GM18909 (cell line): ENCODE data around the gene CSPG4.
A peak's percentile ranks its signal among the peaks of the same experiment; 100 is the strongest.

Experiments
- ATAC-seq: cut with Tn5 transposase; IDR thresholded peaks from one replicate; pipeline ENCODE4 v1.9.1; 2021; ENCODE audit warnings: mild to moderate bottlenecking; ENCODE audit not compliant: unreplicated experiment, poor library complexity

Gene CSPG4

DNA sequence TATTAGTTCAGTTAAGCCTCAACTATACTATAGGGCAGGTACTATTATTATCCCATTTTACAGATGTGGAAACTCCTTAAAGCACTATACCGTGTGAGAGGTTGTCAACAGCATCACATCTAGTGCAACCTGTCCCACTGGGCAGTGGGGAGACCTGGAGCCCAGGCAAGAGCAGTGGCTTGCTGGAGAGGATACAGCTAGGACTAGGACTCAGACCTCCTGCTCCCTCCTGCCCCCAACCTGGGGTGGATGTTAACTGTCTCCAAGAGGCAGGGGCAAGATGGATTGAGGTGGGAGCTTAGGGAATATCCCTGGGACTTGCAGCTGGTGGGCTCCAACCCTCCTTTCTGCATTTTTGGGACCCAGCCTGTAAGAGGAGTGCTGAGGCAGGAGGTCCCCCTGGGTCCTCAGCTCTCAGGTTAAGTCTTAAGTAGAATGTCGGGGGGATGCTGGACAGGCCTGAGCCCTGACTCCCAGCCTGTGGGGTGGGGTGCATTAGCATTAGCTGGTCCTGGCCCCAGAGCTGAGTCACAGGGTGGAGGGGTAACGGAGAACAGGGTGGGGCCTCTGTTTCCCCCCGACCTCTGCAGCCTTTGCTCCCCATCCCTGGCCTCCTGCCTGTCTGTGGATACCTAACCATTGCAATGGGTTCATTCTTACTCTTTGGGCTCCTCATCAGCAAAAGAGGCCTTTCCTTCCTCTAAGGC is 58.3 kb downstream of the CSPG4 start:
- ATAC-seq: no peak

DNA sequence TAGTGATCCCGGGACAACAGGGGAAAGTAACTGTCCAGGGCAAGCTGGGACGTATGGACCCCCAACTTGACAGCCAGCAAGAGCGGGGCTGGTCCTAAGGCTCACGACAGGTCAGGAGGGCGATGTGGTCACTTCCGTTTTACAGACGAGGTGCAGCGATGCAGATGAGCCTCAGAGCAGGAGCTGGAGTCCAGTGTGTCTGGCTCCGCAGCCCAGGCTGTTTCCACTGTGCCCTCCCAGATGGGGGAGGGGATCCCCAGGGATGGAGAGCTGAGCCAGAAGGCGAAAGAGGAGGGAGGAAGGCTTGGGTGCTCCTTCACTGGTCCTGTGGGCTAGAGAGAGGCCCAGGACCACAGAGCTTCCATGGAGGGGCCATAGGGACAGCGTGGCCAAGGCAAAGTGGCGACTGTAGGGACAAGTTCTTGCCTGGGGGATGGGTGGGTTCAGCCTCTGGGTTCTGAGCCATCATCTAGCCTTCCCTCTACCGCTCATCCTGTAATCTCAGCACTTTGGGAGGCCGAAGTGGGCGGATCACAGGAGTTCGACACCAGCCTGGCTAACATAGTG is 59.2 kb downstream of the CSPG4 start:
- ATAC-seq: no peak

- ATAC-seq: no peak
Observed at GRCh38 chr15:75651810-75652543, 60.7 kb downstream of the CSPG4 start.

- no peak for ATAC-seq
Observed at GRCh38 chr15:75650908-75651809, 61.5 kb downstream of the CSPG4 start.

- ATAC-seq: no peak
Observed at GRCh38 chr15:75649848-75650247, 62.8 kb downstream of the CSPG4 start.

GRCh38 chr15:75649045-75649761 is 63.4 kb downstream of the CSPG4 start:
- ATAC-seq: no peak

DNA sequence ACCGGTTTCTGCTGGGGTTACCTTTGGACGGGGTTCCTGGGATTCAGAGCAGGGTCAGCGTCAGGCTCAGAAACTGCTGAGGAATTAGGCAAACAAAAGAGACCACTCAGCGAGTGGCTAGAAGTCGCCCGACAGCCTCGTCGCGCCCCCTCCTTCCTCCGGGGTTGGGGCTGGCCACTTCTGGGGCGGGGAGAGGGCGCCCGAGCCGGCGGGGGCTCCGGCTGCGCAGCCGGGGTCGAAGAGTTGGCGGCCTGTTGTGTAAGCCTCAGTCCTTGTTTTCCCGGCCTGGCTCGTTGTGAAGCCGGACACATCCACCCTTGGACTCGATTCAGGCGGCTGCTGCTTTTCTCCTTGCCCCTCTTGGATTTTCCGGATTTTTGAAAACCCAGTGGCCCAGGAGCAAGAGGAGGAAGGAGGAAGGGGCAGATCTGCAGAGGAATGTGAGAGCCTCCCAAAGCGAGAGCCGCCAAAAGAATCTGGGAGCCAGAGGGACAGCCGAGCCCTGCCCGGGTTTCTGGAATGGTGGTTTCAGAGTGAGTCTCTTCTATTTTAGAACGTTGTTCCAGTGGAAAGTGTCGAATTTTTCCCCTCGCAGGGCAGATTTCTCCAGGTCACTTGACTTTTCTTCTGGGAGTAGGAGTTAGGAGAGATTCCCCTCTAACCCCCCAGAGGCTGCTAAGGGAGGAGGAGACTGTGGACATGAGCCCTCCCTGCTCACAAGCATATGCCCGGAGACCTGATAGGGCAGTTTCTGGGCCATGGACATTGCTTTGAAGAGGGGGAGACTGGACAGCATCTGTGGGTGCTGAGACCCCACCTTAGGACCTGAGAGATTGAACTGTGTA is 64.3 kb downstream of the CSPG4 start:
- ATAC-seq: no peak

GRCh38 chr15:75647370-75648155 is 65.1 kb downstream of the CSPG4 start, which contains the start of gene SNX33:
TSS of gene SNX33 (plus strand) at chr15:75647912. CDS start at chr15:75649103, 1,191 bp downstream.
- no peak for ATAC-seq

GRCh38 chr15:75646944-75647364 is 65.7 kb downstream of the CSPG4 start:
- ATAC-seq: no peak

DNA sequence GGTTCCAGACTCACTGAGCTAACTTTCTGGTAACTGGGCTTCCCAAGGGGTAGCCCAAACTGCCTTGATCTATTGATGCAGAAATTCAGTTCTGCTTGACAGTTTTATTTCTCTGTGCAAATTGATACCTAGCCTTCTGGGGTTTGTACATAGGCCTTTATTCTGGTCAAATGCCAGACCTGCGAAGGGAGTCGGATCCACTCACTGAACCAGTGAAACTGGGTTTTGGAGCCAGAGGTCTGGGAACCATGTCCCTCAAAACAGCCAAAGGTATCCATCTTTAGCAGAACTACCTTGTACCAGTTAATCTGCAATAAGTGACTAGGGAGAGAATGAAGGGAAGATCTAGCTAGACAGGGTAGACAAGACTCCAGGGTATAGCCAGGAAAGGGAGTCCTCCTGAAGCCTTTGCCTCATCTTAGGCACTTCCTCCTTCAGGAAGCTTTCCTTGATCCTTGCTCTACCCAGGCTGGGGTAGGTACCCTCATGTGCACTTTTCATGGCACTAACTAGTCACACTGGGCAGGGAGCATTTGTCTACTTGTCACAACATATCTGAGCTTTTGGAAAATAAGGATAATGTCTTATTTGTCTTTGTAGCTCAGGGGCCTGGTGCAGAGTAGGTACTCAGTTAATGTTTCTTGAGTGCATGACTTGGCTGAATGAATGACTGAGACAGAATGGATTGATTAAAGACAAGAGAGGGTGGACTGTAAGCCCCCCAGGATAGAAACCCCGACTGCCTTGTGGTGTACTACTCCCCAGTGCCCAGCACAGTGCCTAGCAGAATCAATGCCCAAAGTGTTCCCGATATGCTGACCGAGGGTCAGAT is 66.3 kb downstream of the CSPG4 start:
- ATAC-seq: no peak

- no peak for ATAC-seq
Observed at GRCh38 chr15:75644376-75644775, 68.3 kb downstream of the CSPG4 start.

DNA sequence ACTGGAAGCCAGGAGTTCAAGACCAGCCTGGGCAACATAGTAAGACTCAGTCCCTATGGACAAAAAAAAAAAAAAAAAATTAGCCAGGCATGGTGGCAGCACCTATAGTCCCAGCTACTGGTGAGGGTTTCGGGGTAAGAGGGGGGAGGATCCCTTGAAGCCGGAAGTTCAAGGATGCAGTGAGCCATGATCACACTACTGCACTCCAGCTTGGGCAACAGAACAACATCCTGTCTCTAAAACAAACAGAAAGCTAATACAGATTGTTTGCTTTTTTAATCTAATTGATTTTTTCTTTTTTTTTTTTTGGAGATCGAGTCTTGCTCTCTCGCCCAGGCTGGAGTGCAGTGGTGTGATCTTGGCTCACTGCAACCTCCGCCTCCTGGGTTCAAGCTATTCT is 71.0 kb downstream of the CSPG4 start:
- no peak for ATAC-seq

GRCh38 chr15:75641179-75641503 is 71.5 kb downstream of the CSPG4 start:
- no peak for ATAC-seq

GRCh38 chr15:75640483-75641178 is 72.0 kb downstream of the CSPG4 start:
- peak; percentile 31 for ATAC-seq

DNA sequence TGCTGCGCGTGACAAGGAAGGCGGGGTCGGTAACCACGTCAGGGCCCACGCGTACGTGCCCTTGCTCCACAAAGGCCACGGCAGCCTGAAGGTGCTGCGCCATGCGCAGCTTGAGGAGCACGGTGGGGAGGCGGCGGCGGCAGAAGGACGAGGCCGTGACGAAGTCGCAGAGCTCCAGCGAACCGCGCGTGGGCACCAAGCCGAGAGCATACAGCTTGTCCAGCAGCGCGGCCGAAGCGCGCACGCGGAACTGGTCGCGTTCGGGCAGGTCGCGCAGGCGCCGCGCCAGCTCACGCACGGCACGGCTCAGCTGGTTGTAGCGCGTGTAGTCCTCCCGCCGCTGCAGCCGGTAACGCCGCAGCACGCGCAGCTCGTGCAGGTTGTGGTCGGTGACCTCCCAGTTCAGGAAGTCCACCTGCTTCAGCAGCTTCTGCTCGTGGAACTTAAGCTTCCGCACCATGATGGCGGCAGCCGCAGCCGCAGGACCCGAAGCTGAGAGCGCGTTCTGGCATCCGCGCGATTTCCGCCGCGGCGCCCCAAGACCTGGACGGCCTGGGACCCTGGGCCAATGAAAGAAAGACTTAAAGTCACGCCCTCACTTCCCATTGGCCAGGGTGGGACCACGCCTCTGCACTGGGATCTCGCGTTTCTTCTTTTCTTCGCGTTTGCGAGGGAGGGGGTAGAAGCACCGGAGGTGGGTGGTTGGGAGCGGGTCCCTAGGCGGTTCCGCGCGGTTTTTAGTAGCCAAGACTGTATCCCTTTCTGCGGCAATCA is 72.8 kb downstream of the CSPG4 start, which contains the start of gene IMP3:
Gene IMP3, minus strand, starts transcription at position 516 of the 774 bp plus-strand sequence. Its CDS starts 56 bp downstream, at position 460.
- ATAC-seq: peak; percentile 91

- no peak for ATAC-seq
Observed at GRCh38 chr15:75639191-75639708, 73.4 kb downstream of the CSPG4 start.
